Measurements from ENCODE around the gene PCDH8. TPM values are rescaled to one million over a fixed set of nuclear protein-coding genes. Genes with fewer than 3 reads are reported as not detected.
"Not testable (repeated sequence)": the region's sequence is repeated elsewhere in the genome, so short reads cannot be mapped to it uniquely, and the experiment has no call there.

The PCDH8 gene
- total RNA-seq, 6 experiments from 2014 or later: not detected

DNA sequence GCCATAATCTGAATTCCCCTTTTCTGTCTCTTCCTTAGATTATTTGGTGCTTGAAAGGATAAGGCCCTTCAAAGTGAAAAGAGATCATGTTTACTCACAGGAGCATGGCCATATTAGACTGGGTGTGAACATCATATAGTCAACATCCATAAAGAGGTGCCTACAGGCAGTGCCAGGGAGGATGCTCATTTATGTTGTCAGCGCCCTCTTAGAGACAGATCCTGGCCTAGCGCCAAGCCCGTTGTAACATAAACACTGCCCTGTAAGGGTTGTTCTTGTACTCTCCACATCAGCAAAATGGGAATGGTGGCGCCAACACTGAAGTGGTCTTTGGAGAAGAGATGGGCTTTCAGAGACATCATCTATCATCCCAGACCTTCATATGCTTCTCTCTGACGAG lies 16.1 kb downstream of the PCDH8 start:
- intact Hi-C loops (cut with DNase I): no loop called here
- DNase-seq (no peak), ATAC-seq (no peak)
- Histone ChIP-seq H3K9me3 (no peaks in the 10 kb centered on the region), H3K4me1 (no peaks in the 10 kb centered on the region), H3K36me3 (no peaks in the 10 kb centered on the region), H3K27me3 (no peaks in the 10 kb centered on the region), H3K4me3 (no peak overlapping the region), H3K27ac (no peak overlapping the region)
- no peak for TF ChIP-seq POLR2A (IDR thresholded peaks at IDR 0.05)
- TF ChIP-seq, protein P1, sequence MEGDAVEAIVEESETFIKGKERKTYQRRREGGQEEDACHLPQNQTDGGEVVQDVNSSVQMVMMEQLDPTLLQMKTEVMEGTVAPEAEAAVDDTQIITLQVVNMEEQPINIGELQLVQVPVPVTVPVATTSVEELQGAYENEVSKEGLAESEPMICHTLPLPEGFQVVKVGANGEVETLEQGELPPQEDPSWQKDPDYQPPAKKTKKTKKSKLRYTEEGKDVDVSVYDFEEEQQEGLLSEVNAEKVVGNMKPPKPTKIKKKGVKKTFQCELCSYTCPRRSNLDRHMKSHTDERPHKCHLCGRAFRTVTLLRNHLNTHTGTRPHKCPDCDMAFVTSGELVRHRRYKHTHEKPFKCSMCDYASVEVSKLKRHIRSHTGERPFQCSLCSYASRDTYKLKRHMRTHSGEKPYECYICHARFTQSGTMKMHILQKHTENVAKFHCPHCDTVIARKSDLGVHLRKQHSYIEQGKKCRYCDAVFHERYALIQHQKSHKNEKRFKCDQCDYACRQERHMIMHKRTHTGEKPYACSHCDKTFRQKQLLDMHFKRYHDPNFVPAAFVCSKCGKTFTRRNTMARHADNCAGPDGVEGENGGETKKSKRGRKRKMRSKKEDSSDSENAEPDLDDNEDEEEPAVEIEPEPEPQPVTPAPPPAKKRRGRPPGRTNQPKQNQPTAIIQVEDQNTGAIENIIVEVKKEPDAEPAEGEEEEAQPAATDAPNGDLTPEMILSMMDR (IDR thresholded peaks at IDR 0.05): no peak
- WGBS (ENCODE audit: insufficient coverage, low coverage, low lambda C conversion rate, missing lambda C conversion rate): 37% methylated on average over 3 of the region's 5 CpGs

DNA sequence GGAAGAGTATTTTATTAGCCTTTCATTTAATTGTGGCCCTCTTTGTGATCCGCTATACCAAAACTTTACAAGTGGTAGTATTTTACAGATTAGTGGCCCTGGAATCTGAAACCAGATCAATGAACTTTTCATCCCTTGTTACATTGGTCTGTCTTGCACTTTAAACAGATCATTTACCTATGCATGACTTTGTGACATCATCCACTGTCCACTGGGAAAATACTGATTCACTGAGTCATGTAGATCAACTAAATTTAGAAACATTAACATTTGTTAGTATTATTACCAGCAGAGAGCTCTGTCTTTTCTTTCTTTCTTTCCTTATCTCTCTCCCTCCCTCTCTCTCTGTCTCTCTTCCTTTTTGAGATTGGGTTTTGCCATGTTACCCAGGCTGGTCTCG lies 17.5 kb downstream of the PCDH8 start:
- Histone ChIP-seq H3K4me3 (no peak overlapping the region), H3K36me3 (no peaks in the 10 kb centered on the region), H3K9me3 (no peaks in the 10 kb centered on the region), H3K27me3 (no peaks in the 10 kb centered on the region), H3K4me1 (no peaks in the 10 kb centered on the region), H3K27ac (no peak overlapping the region)
- 42% methylated on average over 2 of the region's 2 CpGs for WGBS (ENCODE audit: insufficient coverage, low coverage, low lambda C conversion rate, missing lambda C conversion rate)
- ATAC-seq (peak in 1 of 4 donors; percentile 61), DNase-seq (no peak)
- TF ChIP-seq POLR2A (IDR thresholded peaks at IDR 0.05): no peak
- TF ChIP-seq, protein P1 (IDR thresholded peaks at IDR 0.05): no peak
- intact Hi-C loops (cut with DNase I): no loop called here

DNA sequence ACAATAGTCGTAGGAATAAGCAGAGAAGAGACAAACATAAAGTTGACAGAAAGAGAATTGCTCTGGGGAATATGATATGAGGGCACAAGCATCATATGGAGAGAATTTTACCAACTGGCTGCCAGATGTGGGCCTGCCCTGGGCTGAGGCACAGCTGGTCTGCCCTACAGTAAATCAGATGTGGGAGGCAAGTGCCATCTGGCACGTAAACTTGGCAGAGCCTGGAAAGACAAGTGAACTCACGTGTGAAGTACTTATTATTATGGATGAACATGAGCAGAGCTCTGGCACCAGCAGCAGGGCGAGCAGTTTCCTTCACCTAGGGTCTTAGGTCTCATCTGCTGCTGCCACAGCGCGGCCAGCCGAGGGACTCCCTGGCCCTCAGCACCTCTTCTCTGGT lies 20.6 kb downstream of the PCDH8 start:
- Histone ChIP-seq H3K36me3 (no peaks in the 10 kb centered on the region), H3K27me3 (no peaks in the 10 kb centered on the region), H3K9me3 (no peaks in the 10 kb centered on the region), H3K4me1 (no peaks in the 10 kb centered on the region), H3K27ac (no peak overlapping the region), H3K4me3 (no peak overlapping the region)
- WGBS (ENCODE audit: insufficient coverage, low coverage, low lambda C conversion rate, missing lambda C conversion rate): 67% methylated on average over 5 of the region's 7 CpGs
- no peak for DNase-seq
- TF ChIP-seq, protein P1 (IDR thresholded peaks at IDR 0.05): no peak
- TF ChIP-seq POLR2A (IDR thresholded peaks at IDR 0.05): no peak
- no peak for ATAC-seq
- intact Hi-C loops (cut with DNase I): no loop called here

DNA sequence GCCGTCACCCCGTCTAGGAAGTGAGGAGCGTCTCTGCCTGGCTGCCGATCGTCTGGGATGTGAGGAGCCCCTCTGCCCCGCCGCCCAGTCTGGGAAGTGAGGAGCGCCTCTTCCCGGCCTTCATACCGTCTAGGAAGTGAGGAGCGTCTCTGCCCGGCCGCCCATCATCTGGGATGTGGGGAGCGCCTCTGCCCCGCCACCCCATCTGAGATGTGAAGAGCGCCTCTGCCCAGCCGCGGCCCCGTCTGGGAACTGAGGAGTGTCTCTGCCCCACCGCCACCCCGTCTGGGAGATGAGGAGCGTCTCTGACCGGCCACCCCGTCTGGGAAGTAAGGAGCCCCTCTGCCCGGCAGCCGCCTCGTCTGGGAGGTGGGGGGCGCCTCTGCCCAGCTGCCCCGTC lies 30.6 kb downstream of the PCDH8 start:
- WGBS (ENCODE audit: insufficient coverage, low coverage, low lambda C conversion rate, missing lambda C conversion rate): no CpG with 5 or more reads among the region's 29 CpGs
- ATAC-seq; intact Hi-C loops (cut with DNase I); H3K4me3 ChIP-seq; H3K4me1 ChIP-seq; H3K9me3 ChIP-seq; H3K27me3 ChIP-seq; H3K36me3 ChIP-seq; H3K27ac ChIP-seq; DNase-seq: not testable (repeated sequence)

DNA sequence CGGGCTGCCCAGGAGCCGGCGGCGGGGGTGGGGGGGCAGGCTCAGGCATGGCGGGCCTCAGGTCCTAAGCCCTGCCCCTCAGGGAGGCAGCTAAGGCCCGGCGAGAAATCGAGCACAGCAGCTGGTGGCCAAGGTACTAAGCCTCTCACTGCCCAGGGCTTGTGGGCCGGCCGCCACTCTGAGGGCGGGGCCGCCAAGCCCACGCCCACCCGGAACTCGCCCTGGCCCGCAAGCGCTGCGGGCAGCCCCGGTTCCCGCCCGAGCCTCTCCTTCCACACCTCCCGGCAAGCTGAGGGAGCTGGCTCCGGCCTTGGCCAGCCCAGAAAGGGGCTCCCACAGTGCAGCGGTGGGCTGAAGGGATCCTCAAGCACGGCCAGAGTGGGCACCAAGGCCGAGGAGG lies 33.1 kb downstream of the PCDH8 start:
- no peaks in the 10 kb centered on the region for H3K27me3 ChIP-seq
- DNase-seq: no peak
- intact Hi-C loops (cut with DNase I): no loop called here
- no peaks in the 10 kb centered on the region for H3K9me3 ChIP-seq
- no peaks in the 10 kb centered on the region for H3K36me3 ChIP-seq
- no peak for ATAC-seq
- TF ChIP-seq, protein P1 (IDR thresholded peaks at IDR 0.05): no peak
- no peak for TF ChIP-seq POLR2A (IDR thresholded peaks at IDR 0.05)
- no peak overlapping the region for H3K27ac ChIP-seq
- 94% methylated on average over 3 of the region's 26 CpGs for WGBS (ENCODE audit: insufficient coverage, low coverage, low lambda C conversion rate, missing lambda C conversion rate)
- no peak overlapping the region for H3K4me3 ChIP-seq
- H3K4me1 ChIP-seq: no peaks in the 10 kb centered on the region

Data from right lobe of liver (tissue), 6 donors.